HCT116 (cell line): ENCODE measurements around the gene OR1S2. TPM values are rescaled to one million over a fixed set of nuclear protein-coding genes. Genes with fewer than 3 reads are reported as not detected.

Experiments used
- ATAC-seq: fragments of 200-7000 bp; cut with Tn5 transposase; 2 replicates; pipeline ENCODE4 v1.9.1; 2020; ENCODE audit warnings: mild to moderate bottlenecking, moderate library complexity
- BruUV-seq: library from RNA; stranded (reverse); fragments of 400-500 nt; replicated peaks from 2 replicates; lab custom pipeline; 2021; lab: Mats Ljungman, UMichigan
- CTCF ChIA-PET: fragments of 300-600 bp; sonication (Branson Sonifier 250); formaldehyde crosslinking; loops from one replicate; lab custom pipeline; 2021; ENCODE audit warnings: antibody characterized with exemption; lab: Charles Lee
- POLR2A ChIA-PET: fragments of 300-600, 350-600 bp; sonication (Branson Sonifier 250); formaldehyde crosslinking; loops from one replicate; lab custom pipeline; 2021; ENCODE audit warnings: antibody characterized with exemption; lab: Charles Lee
- RAD21 ChIA-PET, 2 experiments: fragments of 300-600 bp; sonication (Branson Sonifier 250); formaldehyde crosslinking; loops; one replicate each; lab custom pipeline; 2023; ENCODE audit warnings: low total read pairs in 2 of 2; ENCODE audit not compliant: uncharacterized antibody in 2 of 2, unreplicated experiment in 2 of 2, low non-redundant PET in 1 of 2; lab: Charles Lee
- DNase-seq: peaks from one replicate; pipeline ENCODE4 v3.0.0-alpha.2; 2010; ENCODE audit warnings: low read depth, low spot score
- H2AFZ ChIP-seq: fragments of 200-600 bp; shearing (Covaris generic), sonication (generic); 2 replicates; pipeline ENCODE4 v1.6.1; 2017; ENCODE audit warnings: low read depth, mixed run types, mixed read lengths, antibody characterized with exemption, low read length; ENCODE audit not compliant: poor library complexity, severe bottlenecking
- H3K27ac ChIP-seq: 2 replicates; pipeline ENCODE4 v1.5.1; 2012; ENCODE audit warnings: low read depth, low read length
- H3K27me3 ChIP-seq: fragments of 200-600 bp; sonication (generic); 2 replicates; pipeline ENCODE4 v1.6.1; 2016; ENCODE audit warnings: mixed run types, low read length, mixed read lengths; ENCODE audit not compliant: insufficient read depth
- H3K36me3 ChIP-seq, 2 experiments: fragments of 200-500 bp in 1 of 2; fragments of 200-600 bp in 1 of 2; sonication (Bioruptor generic) in 1 of 2; sonication (generic) in 1 of 2; 2 replicates each; pipeline versions ENCODE4 v1.5.1 to v1.6.1; 2014 to 2016; ENCODE audit warnings: low read length in 2 of 2, inconsistent platforms in 1 of 2, mixed read lengths in 1 of 2, mixed run types in 1 of 2; ENCODE audit not compliant: insufficient read depth in 2 of 2, control insufficient read depth in 1 of 2
- H3K4me1 ChIP-seq, 2 experiments: fragments of 200-600 bp in 1 of 2; sonication (generic) in 1 of 2; 2 replicates each; pipeline versions ENCODE4 v1.5.1 to v1.6.1; 2012 to 2017; ENCODE audit warnings: low read length in 2 of 2, inconsistent platforms in 1 of 2, mild to moderate bottlenecking in 1 of 2, mixed read lengths in 1 of 2, mixed run types in 1 of 2, moderate library complexity in 1 of 2; ENCODE audit not compliant: insufficient read depth in 2 of 2, control insufficient read depth in 1 of 2
- H3K4me2 ChIP-seq: fragments of 200-600 bp; sonication (generic); 2 replicates; pipeline ENCODE4 v1.6.1; 2017; ENCODE audit warnings: mixed run types, low read length, mixed read lengths
- H3K4me3 ChIP-seq, 2 experiments: fragments of 200-600 bp in 1 of 2; sonication (generic) in 1 of 2; replicated peaks in 1 of 2; 2 replicates each; pipeline ENCODE4 v1.5.1; 2011 to 2016; ENCODE audit warnings: low read length in 2 of 2, control low read depth in 1 of 2, low read depth in 1 of 2, mild to moderate bottlenecking in 1 of 2, mixed read lengths in 1 of 2, mixed run types in 1 of 2
- H3K79me2 ChIP-seq: fragments of 200-600 bp; sonication (generic); 2 replicates; pipeline ENCODE4 v1.6.1; 2017; ENCODE audit warnings: mild to moderate bottlenecking, mixed run types, low read length, moderate library complexity, mixed read lengths; ENCODE audit not compliant: insufficient read depth
- H3K9ac ChIP-seq: fragments of 200-600 bp; sonication (generic); 2 replicates; pipeline ENCODE4 v1.6.1; 2016; ENCODE audit warnings: low read length, mixed read lengths
- H3K9me2 ChIP-seq: fragments of 200-600 bp; sonication (generic), shearing (Covaris generic); 2 replicates; pipeline ENCODE4 v1.6.1; 2017; ENCODE audit warnings: mixed run types, mild to moderate bottlenecking, moderate library complexity; ENCODE audit not compliant: insufficient read depth
- H3K9me3 ChIP-seq, 2 experiments: fragments of 200-500 bp in 1 of 2; fragments of 200-600 bp in 1 of 2; sonication (Bioruptor generic) in 1 of 2; sonication (generic) in 1 of 2; 2 replicates each; pipeline ENCODE4 v1.6.1; 2014 to 2017; ENCODE audit warnings: low read length in 2 of 2, mixed read lengths in 2 of 2, inconsistent platforms in 1 of 2, low read depth in 1 of 2, mild to moderate bottlenecking in 1 of 2, mixed run types in 1 of 2, moderate library complexity in 1 of 2; ENCODE audit not compliant: control insufficient read depth in 1 of 2, insufficient read depth in 1 of 2
- H4K20me1 ChIP-seq: fragments of 200-600 bp; sonication (generic), shearing (Covaris generic); 2 replicates; pipeline ENCODE4 v1.6.1; 2017; ENCODE audit warnings: mixed run types, mild to moderate bottlenecking, moderate library complexity; ENCODE audit not compliant: insufficient read depth
- CBX3 ChIP-seq: IDR thresholded peaks from 2 replicates; pipeline ENCODE4 v1.6.1; 2012; ENCODE audit warnings: low read depth
- CTCF ChIP-seq, 3 experiments: fragments of 200-600 bp in 1 of 3; sonication (generic) in 1 of 3; IDR thresholded peaks in 2 of 3; conservative IDR thresholded peaks in 1 of 3; 2 replicates each; pipeline ENCODE4 v1.5.1; 2012 to 2017; ENCODE audit warnings: low read depth in 2 of 3, low read length in 2 of 3, antibody characterized with exemption in 1 of 3, borderline replicate concordance in 1 of 3, control low read depth in 1 of 3, mild to moderate bottlenecking in 1 of 3, mixed read lengths in 1 of 3, mixed run types in 1 of 3, moderate library complexity in 1 of 3; ENCODE audit not compliant: insufficient read depth in 1 of 3
- EGR1 ChIP-seq: IDR thresholded peaks from 2 replicates; pipeline ENCODE4 v1.6.1; 2012; ENCODE audit warnings: low read depth
- ELF1 ChIP-seq: IDR thresholded peaks from 2 replicates; pipeline ENCODE4 v1.6.1; 2012; ENCODE audit warnings: low read depth, borderline replicate concordance
- EZH2phosphoT487 ChIP-seq: fragments of 200-600 bp; IDR thresholded peaks from 2 replicates; pipeline ENCODE4 v1.6.1; 2018; ENCODE audit warnings: antibody characterized with exemption, borderline replicate concordance
- FOSL1 ChIP-seq: IDR thresholded peaks from 2 replicates; pipeline ENCODE4 v1.6.1; 2012; ENCODE audit warnings: low read depth
- MAX ChIP-seq: IDR thresholded peaks from 2 replicates; pipeline ENCODE4 v1.6.1; 2012
- POLR2AphosphoS5 ChIP-seq: IDR thresholded peaks from 2 replicates; pipeline ENCODE4 v1.6.1; 2011; ENCODE audit warnings: mild to moderate bottlenecking, low read depth, low read length, moderate library complexity
- REST ChIP-seq: IDR thresholded peaks from 2 replicates; pipeline ENCODE4 v1.6.1; 2012; ENCODE audit warnings: low read depth
- SIN3A ChIP-seq: IDR thresholded peaks from 2 replicates; pipeline ENCODE4 v1.6.1; 2012; ENCODE audit warnings: low read depth
- SP1 ChIP-seq: IDR thresholded peaks from 2 replicates; pipeline ENCODE4 v1.6.1; 2012; ENCODE audit warnings: low read depth
- TCF7L2 ChIP-seq: IDR thresholded peaks from 2 replicates; pipeline ENCODE4 v1.7.0; 2011; ENCODE audit warnings: borderline replicate concordance, inconsistent platforms; ENCODE audit not compliant: insufficient read depth, insufficient read length; ENCODE audit errors: extremely low read depth
- ZFX ChIP-seq: fragments of 450-650 bp; IDR thresholded peaks from 2 replicates; pipeline ENCODE4 v1.6.1; 2017
- ZNF274 ChIP-seq: fragments of 200-500 bp; sonication (Bioruptor generic); IDR thresholded peaks from 2 replicates; pipeline ENCODE4 v1.6.1; 2014; ENCODE audit warnings: mild to moderate bottlenecking, low read depth, low read length, inconsistent platforms
- intact Hi-C: fragments of 100-400 bp; cut with micrococcal nuclease; formaldehyde crosslinking; loops from 2 replicates; pipeline ENCODE4 v1.10.0; 2022
- total RNA-seq: library from RNA; stranded (reverse); gene quantifications from one replicate; pipeline ENCODE4 v1.2.1, GENCODE V29; 2021; ENCODE audit not compliant: unreplicated experiment

The OR1S2 gene
- total RNA-seq, 1 experiment from 2014 or later: not detected

- ChIA-PET POLR2A (no interaction called here), CTCF (no interaction called here)
Observed at GRCh38 chr11:58227956-58228615, 24.1 kb upstream of the OR1S2 start.

GRCh38 chr11:58222721-58223120 is 18.8 kb upstream of the OR1S2 start:
- H3K4me3 ChIP-seq: no peak overlapping the region
- no peaks in the 10 kb centered on the region for H4K20me1 ChIP-seq
- H3K27me3 ChIP-seq: no peaks in the 10 kb centered on the region
- no peak overlapping the region for H3K27ac ChIP-seq
- DNase-seq: no peak
- no peak overlapping the region for H3K9ac ChIP-seq
- BruUV-seq: no TSS peak
- H3K4me1 ChIP-seq: no peaks in the 10 kb centered on the region
- H3K9me3 ChIP-seq: no peaks in the 10 kb centered on the region
- H3K4me2 ChIP-seq: no peak overlapping the region
- no peaks in the 10 kb centered on the region for H3K9me2 ChIP-seq
- CTCF ChIA-PET: no interaction called here
- H3K79me2 ChIP-seq: no peaks in the 10 kb centered on the region
- intact Hi-C loops: no loop called here
- RAD21 ChIA-PET: no interaction called here
- no peaks in the 10 kb centered on the region for H3K36me3 ChIP-seq
- POLR2A ChIA-PET: no interaction called here
- H2AFZ ChIP-seq: no peak overlapping the region
- no peak for ATAC-seq
- TF ChIP-seq TCF7L2 (no peak), ZNF274 (no peak), CTCF (IDR thresholded peaks at IDR 0.05 in 2 of 3, conservative IDR thresholded peaks at IDR 0.05 in 1 of 3; ENCODE audit: borderline replicate concordance in 1 of 3, insufficient read depth in 1 of 3, low read depth in 2 of 3, low read length in 2 of 3) (no peak), POLR2AphosphoS5 (no peak), ELF1 (no peak), FOSL1 (no peak), EGR1 (no peak), EZH2phosphoT487 (no peak), SIN3A (no peak), MAX (no peak), REST (no peak), SP1 (no peak)

More at GRCh38 chr11:58227956-58228615, 24.1 kb upstream of the OR1S2 start:
- intact Hi-C loops: no loop called here
- RAD21 ChIA-PET: no interaction called here
- Histone ChIP-seq H3K27me3 (no peaks in the 10 kb centered on the region; the same call in 1 of the 2 replicates), H3K9ac (no peak overlapping the region), H3K9me3 (no peaks in the 10 kb centered on the region), H3K27ac (no peak overlapping the region), H4K20me1 (no peaks in the 10 kb centered on the region), H2AFZ (no peak overlapping the region), H3K4me1 (no peaks in the 10 kb centered on the region), H3K9me2 (no peaks in the 10 kb centered on the region), H3K4me3 (no peak overlapping the region), H3K36me3 (no peaks in the 10 kb centered on the region), H3K4me2 (no peak overlapping the region), H3K79me2 (no peaks in the 10 kb centered on the region)
- TF ChIP-seq ZFX (no peak), SIN3A (no peak), CBX3 (no peak)
- no TSS peak for BruUV-seq
- ATAC-seq (no peak), DNase-seq (no peak)
